Keratinocyte (primary cell): Measurements from ENCODE around the gene TAS1R3. TPM values are rescaled to one million over a fixed set of nuclear protein-coding genes. Genes with fewer than 3 reads are reported as not detected.

Experiments
- DNase-seq: peaks from one replicate; pipeline ENCODE4 v3.0.0-alpha.2; 2011; ENCODE audit warnings: low read depth, missing footprints, low spot score
- FAIRE-seq: peaks from 2 replicates; lab custom pipeline; 2011; peaks lifted over from hg19 to GRCh38; lab: Jason Lieb, UNC
- H2AFZ ChIP-seq: 2 replicates; pipeline ENCODE4 v1.6.0; 2012; ENCODE audit warnings: low read length, control low read depth, inconsistent platforms; ENCODE audit not compliant: control insufficient read depth
- H3K27ac ChIP-seq: 2 replicates; pipeline ENCODE4 v1.5.1; 2011; ENCODE audit warnings: low read length; ENCODE audit not compliant: control insufficient read depth, insufficient read depth
- H3K27me3 ChIP-seq: 3 replicates; pipeline ENCODE4 v1.6.0; 2011; ENCODE audit warnings: low read length; ENCODE audit not compliant: control insufficient read depth, insufficient read depth; ENCODE audit errors: extremely low read depth
- H3K36me3 ChIP-seq, 2 experiments: 2 replicates in 1 of 2; 3 replicates in 1 of 2; pipeline ENCODE4 v1.5.1; 2011; ENCODE audit warnings: low read length in 2 of 2, mild to moderate bottlenecking in 1 of 2; ENCODE audit not compliant: control insufficient read depth in 2 of 2, insufficient read depth in 2 of 2; ENCODE audit errors: extremely low read depth in 1 of 2
- H3K4me1 ChIP-seq: 3 replicates; pipeline ENCODE4 v1.5.1; 2011; ENCODE audit warnings: low read length; ENCODE audit not compliant: control insufficient read depth, insufficient read depth; ENCODE audit errors: extremely low read depth
- H3K4me2 ChIP-seq: 3 replicates; pipeline ENCODE4 v1.6.0; 2011; ENCODE audit warnings: low read depth, low read length; ENCODE audit not compliant: control insufficient read depth, insufficient read depth; ENCODE audit errors: extremely low read depth
- H3K4me3 ChIP-seq, 3 experiments: fragments of 200-600 bp in 1 of 3; sonication (generic) in 1 of 3; 2 replicates in 2 of 3; 3 replicates in 1 of 3; pipeline ENCODE4 v1.5.1; 2011 to 2016; ENCODE audit warnings: low read length in 3 of 3, mild to moderate bottlenecking in 3 of 3, control low read depth in 2 of 3, inconsistent platforms in 1 of 3, low read depth in 1 of 3, mixed read lengths in 1 of 3, mixed run types in 1 of 3, moderate library complexity in 1 of 3; ENCODE audit not compliant: control insufficient read depth in 2 of 3, insufficient read depth in 2 of 3; ENCODE audit errors: extremely low read depth in 1 of 3
- H3K79me2 ChIP-seq: 2 replicates; pipeline ENCODE4 v1.6.0; 2012; ENCODE audit warnings: low read length; ENCODE audit not compliant: control insufficient read depth, insufficient read depth
- H3K9ac ChIP-seq: 3 replicates; pipeline ENCODE4 v1.6.0; 2011; ENCODE audit warnings: low read length; ENCODE audit not compliant: control insufficient read depth, insufficient read depth; ENCODE audit errors: extremely low read depth
- H3K9me1 ChIP-seq: 3 replicates; pipeline ENCODE4 v1.6.0; 2011; ENCODE audit warnings: low read length; ENCODE audit not compliant: control insufficient read depth, insufficient read depth; ENCODE audit errors: extremely low read depth
- H3K9me3 ChIP-seq: 2 replicates; pipeline ENCODE4 v1.5.1; 2012; ENCODE audit warnings: low read depth, low read length; ENCODE audit not compliant: control insufficient read depth
- H4K20me1 ChIP-seq: 3 replicates; pipeline ENCODE4 v1.6.0; 2011; ENCODE audit warnings: low read length; ENCODE audit not compliant: control insufficient read depth, insufficient read depth; ENCODE audit errors: extremely low read depth
- EZH2 ChIP-seq: IDR thresholded peaks from one replicate; pipeline ENCODE4 v1.6.1; 2012; ENCODE audit warnings: inconsistent platforms, mild to moderate bottlenecking, low read length, moderate library complexity
- dilution Hi-C: fragments of 300-500 bp; cut with MboI; formaldehyde crosslinking; loops from one replicate; pipeline ENCODE4 v1.7.0; 2020; ENCODE audit warnings: low sequenced_read_pairs; ENCODE audit not compliant: extremely low pct_ligation_motif_present
- polyA plus RNA-seq, 5 experiments: library from polyadenylated mRNA; depleted of rRNA in 3 of 5; stranded (reverse) in 3 of 5; stranded (forward) in 1 of 5; unstranded in 1 of 5; fragments of >200 nt; gene quantifications; 1 replicate in 1 of 5; 2 replicates in 3 of 5; 3 replicates in 1 of 5; pipeline versions ENCODE4 v1.2.1 to v1.2.3, GENCODE V29; 2011 to 2012; ENCODE audit warnings: missing spikeins in 2 of 5, low read depth in 1 of 5, low replicate concordance in 1 of 5
- TF ChIP-seq, protein P1 (sequence below), 3 experiments: IDR thresholded peaks in 1 of 3; conservative IDR thresholded peaks in 1 of 3; optimal IDR thresholded peaks in 1 of 3; 2 replicates in 2 of 3; 3 replicates in 1 of 3; pipeline versions ENCODE3 to v1.5.1; 2011; ENCODE audit warnings: low read length in 3 of 3, mild to moderate bottlenecking in 3 of 3, moderate library complexity in 2 of 3, control low read depth in 1 of 3, inconsistent platforms in 1 of 3; ENCODE audit not compliant: insufficient read depth in 2 of 3; ENCODE audit errors: extremely low read depth in 1 of 3

The TAS1R3 gene
- polyA plus RNA-seq, 1 donor (not counting 4 experiments of a cell fraction or from before 2014, with no cell fraction given), result 0.04 TPM

DNA sequence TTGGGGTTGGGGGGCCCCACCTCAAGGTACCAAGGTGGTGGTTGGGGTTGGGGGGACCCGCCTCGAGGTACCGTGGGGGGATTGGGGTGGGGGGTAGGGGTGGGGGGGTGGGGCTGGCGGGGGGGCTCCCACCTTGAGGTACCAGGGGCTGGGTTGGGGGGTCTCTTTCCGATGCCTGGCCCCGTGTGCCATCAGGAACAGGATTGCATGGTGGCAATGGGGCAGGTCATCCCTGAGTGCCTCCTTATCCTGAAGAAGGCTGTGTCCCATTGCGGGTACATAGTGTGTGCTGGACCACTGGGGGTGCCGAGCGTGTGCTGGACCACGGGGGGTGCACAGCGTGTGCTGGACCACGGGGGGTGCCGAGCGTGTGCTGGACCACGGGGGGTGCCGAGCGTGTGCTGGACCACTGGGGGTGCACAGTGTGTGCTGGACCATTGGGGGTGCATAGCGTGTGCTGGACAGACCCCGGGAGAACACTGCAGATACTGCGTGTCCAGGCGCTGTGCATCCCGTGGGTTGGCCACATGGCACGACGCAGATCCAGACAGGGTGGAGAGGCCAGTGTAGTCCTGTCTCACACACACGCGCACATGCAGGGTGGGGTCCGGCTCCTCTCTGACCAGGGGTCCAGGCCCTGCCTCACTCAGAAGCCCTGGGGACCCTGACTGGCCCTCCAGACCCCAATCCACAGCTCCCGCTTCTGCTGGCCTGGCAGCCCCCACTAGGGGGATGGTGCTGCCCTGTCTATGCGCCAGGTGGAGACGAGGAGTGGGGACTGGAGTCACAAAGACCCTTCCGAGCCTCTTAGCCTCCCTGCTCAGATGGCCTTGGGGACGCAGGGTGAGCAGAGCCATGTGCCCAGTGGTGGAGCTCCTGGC lies 46.6 kb upstream of the TAS1R3 start:
- Histone ChIP-seq H3K9ac (no peak overlapping the region), H3K27me3 (no peaks in the 10 kb centered on the region), H3K4me2 (no peak overlapping the region), H3K36me3 (no peaks in the 10 kb centered on the region), H3K9me3 (no peaks in the 10 kb centered on the region), H3K79me2 (no peaks in the 10 kb centered on the region), H3K4me1 (peaks cover 12% of the 10 kb centered on the region), H3K4me3 (no peak overlapping the region), H2AFZ (no peak overlapping the region), H3K9me1 (no peaks in the 10 kb centered on the region), H4K20me1 (no peaks in the 10 kb centered on the region), H3K27ac (no peak overlapping the region)
- FAIRE-seq, result no peak
- TF ChIP-seq, protein P1, sequence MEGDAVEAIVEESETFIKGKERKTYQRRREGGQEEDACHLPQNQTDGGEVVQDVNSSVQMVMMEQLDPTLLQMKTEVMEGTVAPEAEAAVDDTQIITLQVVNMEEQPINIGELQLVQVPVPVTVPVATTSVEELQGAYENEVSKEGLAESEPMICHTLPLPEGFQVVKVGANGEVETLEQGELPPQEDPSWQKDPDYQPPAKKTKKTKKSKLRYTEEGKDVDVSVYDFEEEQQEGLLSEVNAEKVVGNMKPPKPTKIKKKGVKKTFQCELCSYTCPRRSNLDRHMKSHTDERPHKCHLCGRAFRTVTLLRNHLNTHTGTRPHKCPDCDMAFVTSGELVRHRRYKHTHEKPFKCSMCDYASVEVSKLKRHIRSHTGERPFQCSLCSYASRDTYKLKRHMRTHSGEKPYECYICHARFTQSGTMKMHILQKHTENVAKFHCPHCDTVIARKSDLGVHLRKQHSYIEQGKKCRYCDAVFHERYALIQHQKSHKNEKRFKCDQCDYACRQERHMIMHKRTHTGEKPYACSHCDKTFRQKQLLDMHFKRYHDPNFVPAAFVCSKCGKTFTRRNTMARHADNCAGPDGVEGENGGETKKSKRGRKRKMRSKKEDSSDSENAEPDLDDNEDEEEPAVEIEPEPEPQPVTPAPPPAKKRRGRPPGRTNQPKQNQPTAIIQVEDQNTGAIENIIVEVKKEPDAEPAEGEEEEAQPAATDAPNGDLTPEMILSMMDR (optimal IDR thresholded peaks at IDR 0.05 in 1 of 3, IDR thresholded peaks at IDR 0.05 in 1 of 3, conservative IDR thresholded peaks at IDR 0.05 in 1 of 3; ENCODE audit: extremely low read depth in 1 of 3, insufficient read depth in 2 of 3, low read length in 3 of 3), result no peak
- no peak for TF ChIP-seq EZH2
- no peak for DNase-seq
- dilution Hi-C loops, result no loop called here

DNA sequence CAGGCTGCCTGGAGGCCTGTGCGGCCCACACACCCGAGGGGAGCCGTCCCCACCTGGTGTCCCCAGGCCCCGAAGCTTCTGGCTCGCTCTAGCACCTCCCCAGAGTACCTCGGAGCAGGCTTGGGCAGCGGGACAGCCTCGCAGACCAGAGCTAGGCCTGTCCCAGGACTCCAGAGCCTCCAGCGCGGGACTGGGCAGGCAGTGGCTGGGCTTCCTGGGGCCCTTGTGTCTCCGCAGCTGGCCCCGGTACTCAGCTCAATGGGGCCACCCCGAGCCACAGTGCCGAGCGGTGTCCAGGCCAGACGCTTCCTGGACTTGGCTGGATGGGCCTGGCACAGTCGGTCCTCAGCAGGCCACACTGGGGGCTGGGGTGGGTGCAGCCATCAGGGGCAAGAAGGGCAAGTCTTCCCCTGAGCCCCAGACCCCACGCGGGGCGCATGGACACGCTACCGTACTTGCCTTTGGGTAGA lies 45.9 kb upstream of the TAS1R3 start:
- DNase-seq, result no peak
- Histone ChIP-seq H3K9me1 (no peaks in the 10 kb centered on the region), H3K79me2 (no peaks in the 10 kb centered on the region), H3K27ac (no peak overlapping the region), H2AFZ (no peak overlapping the region), H3K9ac (no peak overlapping the region), H3K9me3 (no peaks in the 10 kb centered on the region), H3K4me3 (no peak overlapping the region), H3K4me1 (peaks cover 12% of the 10 kb centered on the region), H3K27me3 (no peaks in the 10 kb centered on the region), H4K20me1 (no peaks in the 10 kb centered on the region), H3K36me3 (no peaks in the 10 kb centered on the region), H3K4me2 (no peak overlapping the region)
- dilution Hi-C loops, result no loop called here
- TF ChIP-seq EZH2, result no peak
- TF ChIP-seq, protein P1 (optimal IDR thresholded peaks at IDR 0.05 in 1 of 3, IDR thresholded peaks at IDR 0.05 in 1 of 3, conservative IDR thresholded peaks at IDR 0.05 in 1 of 3; ENCODE audit: extremely low read depth in 1 of 3, insufficient read depth in 2 of 3, low read length in 3 of 3), result no peak
- FAIRE-seq, result no peak
